A673 (cell line): ENCODE measurements around the gene ITIH1. TPM values are rescaled to one million over a fixed set of nuclear protein-coding genes. Genes with fewer than 3 reads are reported as not detected.

Experiments used
- BruUV-seq: library from RNA; stranded (reverse); fragments of 400-500 nt; replicated peaks from 2 replicates; lab custom pipeline; 2021; lab: Mats Ljungman, UMichigan
- CTCF ChIA-PET: fragments of 300-600 bp; sonication (Branson Sonifier 250); formaldehyde crosslinking; loops from one replicate; lab custom pipeline; 2022; ENCODE audit warnings: antibody characterized with exemption; lab: Charles Lee
- POLR2A ChIA-PET: fragments of 300-600 bp; sonication (Branson Sonifier 250); formaldehyde crosslinking; loops from one replicate; lab custom pipeline; 2022; ENCODE audit warnings: antibody characterized with exemption; ENCODE audit not compliant: low non-redundant PET; lab: Charles Lee
- DNase-seq: peaks from one replicate; pipeline ENCODE4 v3.0.0-alpha.2; 2015; ENCODE audit warnings: low spot score
- H3K27ac ChIP-seq: fragments of 200-600 bp; sonication (generic); 2 replicates; pipeline ENCODE4 v1.5.1; 2016; ENCODE audit warnings: mixed run types, low read depth, mild to moderate bottlenecking, mixed read lengths, antibody characterized with exemption, low read length; ENCODE audit not compliant: poor library complexity, severe bottlenecking
- H3K27me3 ChIP-seq: fragments of 200-600 bp; sonication (generic); replicated peaks from 2 replicates; pipeline ENCODE4 v1.6.1; 2017; ENCODE audit warnings: mixed run types, low read depth, mild to moderate bottlenecking, mixed read lengths, antibody characterized with exemption, low read length; ENCODE audit not compliant: insufficient read depth, poor library complexity
- H3K36me3 ChIP-seq: fragments of 200-600 bp; sonication (generic); 2 replicates; pipeline ENCODE4 v1.6.1; 2016; ENCODE audit warnings: mixed run types, mild to moderate bottlenecking, mixed read lengths, antibody characterized with exemption, low read length; ENCODE audit not compliant: insufficient read depth, poor library complexity, severe bottlenecking
- H3K4me1 ChIP-seq: fragments of 200-600 bp; sonication (generic); 2 replicates; pipeline ENCODE4 v1.6.1; 2017; ENCODE audit warnings: mixed run types, mild to moderate bottlenecking, mixed read lengths, antibody characterized with exemption, low read length; ENCODE audit not compliant: insufficient read depth, poor library complexity, severe bottlenecking
- H3K4me3 ChIP-seq: fragments of 200-600 bp; sonication (generic); 2 replicates; pipeline ENCODE4 v1.5.1; 2016; ENCODE audit warnings: low read depth, mixed run types, mild to moderate bottlenecking, mixed read lengths, low read length; ENCODE audit not compliant: poor library complexity, severe bottlenecking
- H3K9me3 ChIP-seq: fragments of 200-600 bp; sonication (generic); 2 replicates; pipeline ENCODE4 v1.6.1; 2016; ENCODE audit warnings: mixed run types, low read depth, mild to moderate bottlenecking, mixed read lengths, antibody characterized with exemption, low read length; ENCODE audit not compliant: poor library complexity, severe bottlenecking
- EZH2 ChIP-seq: fragments of 200-600 bp; sonication (generic); IDR thresholded peaks from 2 replicates; pipeline ENCODE4 v1.6.1; 2017; ENCODE audit warnings: borderline replicate concordance, low read depth, mild to moderate bottlenecking, mixed read lengths, antibody characterized with exemption, low read length; ENCODE audit not compliant: poor library complexity, severe bottlenecking
- intact Hi-C: fragments of 100-400 bp; cut with micrococcal nuclease; formaldehyde crosslinking; loops from one replicate; pipeline ENCODE4 v1.10.0; 2022; ENCODE audit not compliant: unreplicated experiment
- total RNA-seq: library from RNA; stranded (reverse); gene quantifications from 2 replicates; pipeline ENCODE4 v1.2.3, GENCODE V29; 2021
- TF ChIP-seq, protein P1 (sequence below): fragments of 300-800, 200-600 bp; sonication (generic); conservative IDR thresholded peaks from 2 replicates; pipeline ENCODE4 v1.5.1; 2017; ENCODE audit warnings: low read depth, mild to moderate bottlenecking, antibody characterized with exemption, low read length, moderate library complexity, mixed read lengths

ITIH1 gene
- total RNA-seq, 1 experiment from 2014 or later: not detected

- POLR2A ChIA-PET: no interaction called here
- H3K9me3 ChIP-seq: no peaks in the 10 kb centered on the region
- TF ChIP-seq, protein P1, sequence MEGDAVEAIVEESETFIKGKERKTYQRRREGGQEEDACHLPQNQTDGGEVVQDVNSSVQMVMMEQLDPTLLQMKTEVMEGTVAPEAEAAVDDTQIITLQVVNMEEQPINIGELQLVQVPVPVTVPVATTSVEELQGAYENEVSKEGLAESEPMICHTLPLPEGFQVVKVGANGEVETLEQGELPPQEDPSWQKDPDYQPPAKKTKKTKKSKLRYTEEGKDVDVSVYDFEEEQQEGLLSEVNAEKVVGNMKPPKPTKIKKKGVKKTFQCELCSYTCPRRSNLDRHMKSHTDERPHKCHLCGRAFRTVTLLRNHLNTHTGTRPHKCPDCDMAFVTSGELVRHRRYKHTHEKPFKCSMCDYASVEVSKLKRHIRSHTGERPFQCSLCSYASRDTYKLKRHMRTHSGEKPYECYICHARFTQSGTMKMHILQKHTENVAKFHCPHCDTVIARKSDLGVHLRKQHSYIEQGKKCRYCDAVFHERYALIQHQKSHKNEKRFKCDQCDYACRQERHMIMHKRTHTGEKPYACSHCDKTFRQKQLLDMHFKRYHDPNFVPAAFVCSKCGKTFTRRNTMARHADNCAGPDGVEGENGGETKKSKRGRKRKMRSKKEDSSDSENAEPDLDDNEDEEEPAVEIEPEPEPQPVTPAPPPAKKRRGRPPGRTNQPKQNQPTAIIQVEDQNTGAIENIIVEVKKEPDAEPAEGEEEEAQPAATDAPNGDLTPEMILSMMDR: no peak
- no peak for TF ChIP-seq EZH2
- intact Hi-C loops: no loop called here
- H3K27me3 ChIP-seq: no peaks in the 10 kb centered on the region
- CTCF ChIA-PET: no interaction called here
- H3K4me3 ChIP-seq: no peak overlapping the region
- DNase-seq: no peak
- BruUV-seq: no TSS peak
- H3K27ac ChIP-seq: no peak overlapping the region
- H3K36me3 ChIP-seq: peaks cover 11% of the 10 kb centered on the region
- H3K4me1 ChIP-seq: no peaks in the 10 kb centered on the region
Observed at GRCh38 chr3:52752045-52752660, 25.2 kb upstream of the ITIH1 start.

GRCh38 chr3:52754373-52754772, 23.0 kb upstream of the ITIH1 start:
- Histone ChIP-seq H3K4me1 (no peaks in the 10 kb centered on the region), H3K4me3 (no peak overlapping the region), H3K36me3 (peaks cover 11% of the 10 kb centered on the region), H3K27ac (no peak overlapping the region), H3K9me3 (no peaks in the 10 kb centered on the region), H3K27me3 (no peaks in the 10 kb centered on the region)
- no peak for DNase-seq
- POLR2A ChIA-PET: no interaction called here
- no peak for TF ChIP-seq EZH2
- TF ChIP-seq, protein P1: no peak
- BruUV-seq: no TSS peak
- CTCF ChIA-PET: no interaction called here
- intact Hi-C loops: no loop called here

- Histone ChIP-seq H3K27ac (no peak overlapping the region), H3K27me3 (no peaks in the 10 kb centered on the region), H3K4me3 (no peak overlapping the region), H3K9me3 (no peaks in the 10 kb centered on the region), H3K4me1 (no peaks in the 10 kb centered on the region), H3K36me3 (peaks cover 18% of the 10 kb centered on the region)
- DNase-seq: no peak
- intact Hi-C loops: no loop called here
- TF ChIP-seq, protein P1: no peak
- no peak for TF ChIP-seq EZH2
- ChIA-PET POLR2A (no interaction called here), CTCF (no interaction called here)
- BruUV-seq: no TSS peak
Observed at GRCh38 chr3:52756141-52756540, 21.3 kb upstream of the ITIH1 start.
